ENCODE results near the gene INSR. TPM values are rescaled to one million over a fixed set of nuclear protein-coding genes. Genes with fewer than 3 reads are reported as not detected.

INSR gene
- total RNA-seq, 2 donors from 2014 or later, result 58.7 to 62.2 TPM

GRCh38 chr19:7202888-7203287 is 91.3 kb downstream of the INSR start:
- Histone ChIP-seq H3K9me3 (no peaks in the 10 kb centered on the region), H3K27me3 (no peaks in the 10 kb centered on the region), H3K27ac (peak overlapping the region; percentile 77), H3K36me3 (no peaks in the 10 kb centered on the region), H3K4me3 (no peak overlapping the region), H3K4me1 (no peaks in the 10 kb centered on the region), H3K9ac (ENCODE audit: low read depth in 2 of 2, low read length in 2 of 2) (peak overlapping the region in 1 of 2 donors; percentile 70)
- no peak for TF ChIP-seq CTCF (IDR thresholded peaks at IDR 0.05)
- intact Hi-C loops (cut with DNase I), result no loop called here
- DNase-seq, result no peak

- no peak overlapping the region for H3K4me3 ChIP-seq
- TF ChIP-seq CTCF (IDR thresholded peaks at IDR 0.05), result no peak
These were observed 93.5 kb downstream of the INSR start for GRCh38 chr19:7200736-7201135.

DNA sequence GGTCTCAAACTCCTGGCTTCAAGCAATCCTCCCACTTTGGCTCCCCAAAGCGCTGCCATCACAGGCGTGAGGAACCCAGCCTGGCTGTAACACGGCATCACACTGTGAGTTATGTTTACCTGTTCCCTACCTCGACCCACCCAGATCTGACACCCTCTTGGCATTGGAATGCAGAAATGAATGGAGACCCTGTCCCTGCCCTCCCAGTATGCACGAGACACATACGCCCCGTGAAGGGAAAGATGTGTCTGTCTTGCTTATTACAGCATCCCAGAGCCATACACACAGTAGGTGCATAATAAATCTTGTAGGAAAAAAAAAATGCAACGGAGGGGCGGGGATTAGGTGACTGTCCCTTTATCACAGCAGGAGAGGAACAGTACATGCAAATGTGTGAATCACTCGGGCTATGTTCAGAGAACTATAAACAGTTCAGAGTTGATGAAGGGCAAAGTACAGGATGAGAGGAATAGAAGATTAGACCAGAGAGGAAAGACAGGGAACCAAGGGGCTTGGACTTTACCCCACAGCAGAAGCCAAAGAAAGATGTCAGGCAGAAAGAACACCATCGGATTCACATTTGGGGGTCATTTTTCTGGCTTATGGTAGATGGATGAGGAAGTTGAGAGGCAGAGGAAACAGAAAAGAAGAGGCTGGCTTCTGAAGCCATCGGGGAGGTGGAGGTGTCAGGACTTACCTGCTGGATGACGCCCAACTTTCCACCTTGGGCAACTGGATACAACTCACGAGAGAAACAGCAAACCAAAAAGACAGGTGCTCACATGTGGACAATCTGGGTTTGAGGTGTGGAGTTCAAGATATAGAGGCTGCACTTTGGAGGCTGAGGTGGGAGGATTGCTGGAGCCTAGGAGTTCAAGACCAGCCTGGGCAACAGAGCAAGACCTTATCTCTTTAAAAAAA is 94.3 kb downstream of the INSR start:
- Histone ChIP-seq H3K9me3 (no peaks in the 10 kb centered on the region), H3K4me3 (no peak overlapping the region), H3K27me3 (no peaks in the 10 kb centered on the region), H3K36me3 (no peaks in the 10 kb centered on the region), H3K9ac (ENCODE audit: low read depth in 2 of 2, low read length in 2 of 2) (peak overlapping the region in 1 of 2 donors; percentile 46), H3K27ac (peak overlapping the region; percentile 82), H3K4me1 (no peaks in the 10 kb centered on the region)
- no peak for TF ChIP-seq CTCF (IDR thresholded peaks at IDR 0.05)
- intact Hi-C loops (cut with DNase I), result loop anchor here (5.0 kb wide), 1 partner anchor 92 kb away; the partner anchor contains the start of gene INSR
- DNase-seq, result peak; percentile 77

More at GRCh38 chr19:7200736-7201135, 93.5 kb downstream of the INSR start:
- no peak overlapping the region for H3K9ac ChIP-seq (ENCODE audit: low read depth in 2 of 2, low read length in 2 of 2)
- peak overlapping the region; percentile 82 for H3K27ac ChIP-seq
- no peaks in the 10 kb centered on the region for H3K9me3 ChIP-seq
- no peak for DNase-seq
- H3K27me3 ChIP-seq, result no peaks in the 10 kb centered on the region
- H3K4me1 ChIP-seq, result no peaks in the 10 kb centered on the region
- intact Hi-C loops (cut with DNase I), result no loop called here
- no peaks in the 10 kb centered on the region for H3K36me3 ChIP-seq

- Histone ChIP-seq H3K36me3 (no peaks in the 10 kb centered on the region), H3K4me3 (peak overlapping the region; percentile 67), H3K4me1 (no peaks in the 10 kb centered on the region), H3K9me3 (no peaks in the 10 kb centered on the region), H3K9ac (ENCODE audit: low read depth in 2 of 2, low read length in 2 of 2) (peak overlapping the region; percentile 82 to 89), H3K27ac (peak overlapping the region; percentile 73), H3K27me3 (no peaks in the 10 kb centered on the region)
- TF ChIP-seq CTCF (IDR thresholded peaks at IDR 0.05), result no peak
- intact Hi-C loops (cut with DNase I), result loop anchor here (5.0 kb wide), 1 partner anchor 94 kb away; the partner anchor contains the start of gene INSR
- peak; percentile 88 for DNase-seq
These were observed 96.2 kb downstream of the INSR start for GRCh38 chr19:7197760-7198696.

All from colonic mucosa (tissue), 4 donors.